ENCODE data around the gene ACAA1.
"Not testable (repeated sequence)": the region's sequence is repeated elsewhere in the genome, so short reads cannot be mapped to it uniquely, and the experiment has no call there.

DNA sequence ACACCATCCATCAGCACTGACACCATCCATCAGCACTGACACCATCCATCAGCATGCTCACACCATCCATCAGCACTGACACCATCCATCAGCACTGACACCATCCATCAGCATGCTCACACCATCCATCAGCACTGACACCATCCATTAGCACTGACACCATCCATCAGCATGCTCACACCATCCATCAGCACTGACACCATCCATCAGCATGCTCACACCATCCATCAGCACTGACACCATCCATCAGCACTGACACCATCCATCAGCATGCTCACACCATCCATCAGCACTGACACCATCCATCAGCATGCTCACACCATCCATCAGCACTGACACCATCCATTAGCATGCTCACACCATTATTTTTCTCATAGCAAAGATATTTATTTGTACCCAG is 49.6 kb downstream of the ACAA1 start:
- TF ChIP-seq, protein P1, sequence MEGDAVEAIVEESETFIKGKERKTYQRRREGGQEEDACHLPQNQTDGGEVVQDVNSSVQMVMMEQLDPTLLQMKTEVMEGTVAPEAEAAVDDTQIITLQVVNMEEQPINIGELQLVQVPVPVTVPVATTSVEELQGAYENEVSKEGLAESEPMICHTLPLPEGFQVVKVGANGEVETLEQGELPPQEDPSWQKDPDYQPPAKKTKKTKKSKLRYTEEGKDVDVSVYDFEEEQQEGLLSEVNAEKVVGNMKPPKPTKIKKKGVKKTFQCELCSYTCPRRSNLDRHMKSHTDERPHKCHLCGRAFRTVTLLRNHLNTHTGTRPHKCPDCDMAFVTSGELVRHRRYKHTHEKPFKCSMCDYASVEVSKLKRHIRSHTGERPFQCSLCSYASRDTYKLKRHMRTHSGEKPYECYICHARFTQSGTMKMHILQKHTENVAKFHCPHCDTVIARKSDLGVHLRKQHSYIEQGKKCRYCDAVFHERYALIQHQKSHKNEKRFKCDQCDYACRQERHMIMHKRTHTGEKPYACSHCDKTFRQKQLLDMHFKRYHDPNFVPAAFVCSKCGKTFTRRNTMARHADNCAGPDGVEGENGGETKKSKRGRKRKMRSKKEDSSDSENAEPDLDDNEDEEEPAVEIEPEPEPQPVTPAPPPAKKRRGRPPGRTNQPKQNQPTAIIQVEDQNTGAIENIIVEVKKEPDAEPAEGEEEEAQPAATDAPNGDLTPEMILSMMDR (conservative IDR thresholded peaks at IDR 0.05; ENCODE audit: low read depth, low read length): not testable (repeated sequence)
- not testable (repeated sequence) for TF ChIP-seq EZH2 (IDR thresholded peaks at IDR 0.05; ENCODE audit: borderline replicate concordance, low read depth, low read length, poor library complexity, severe bottlenecking)

All from A673 (cell line).